GM12874 (cell line): ENCODE results near the gene THSD4.

ENCODE experiments used
- TF ChIP-seq, protein P1 (sequence below): IDR thresholded peaks from 2 replicates; pipeline ENCODE4 v1.5.1; 2011; ENCODE audit warnings: low read depth, mild to moderate bottlenecking, control low read depth, low read length, moderate library complexity; ENCODE audit not compliant: insufficient read depth

Gene THSD4

DNA sequence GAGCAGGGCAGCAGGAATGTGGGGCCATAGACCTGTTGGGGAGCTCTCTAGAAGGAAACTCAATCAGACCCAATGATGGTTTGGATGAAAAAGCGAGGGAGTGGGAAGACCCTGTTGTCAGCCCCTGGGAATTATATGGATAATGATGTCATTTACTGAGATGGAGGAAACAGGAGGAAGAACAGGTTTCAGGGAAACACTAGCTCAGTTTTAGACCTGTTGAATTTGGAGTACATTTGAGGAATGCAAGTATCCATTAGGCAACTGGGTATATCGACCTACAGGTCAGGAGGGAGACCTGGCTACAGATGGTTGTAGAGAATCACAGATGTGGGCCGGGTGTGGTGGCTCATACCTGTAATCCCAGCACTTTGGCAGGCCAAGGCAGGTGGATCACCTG is 428.1 kb downstream of the THSD4 start:
- TF ChIP-seq, protein P1, sequence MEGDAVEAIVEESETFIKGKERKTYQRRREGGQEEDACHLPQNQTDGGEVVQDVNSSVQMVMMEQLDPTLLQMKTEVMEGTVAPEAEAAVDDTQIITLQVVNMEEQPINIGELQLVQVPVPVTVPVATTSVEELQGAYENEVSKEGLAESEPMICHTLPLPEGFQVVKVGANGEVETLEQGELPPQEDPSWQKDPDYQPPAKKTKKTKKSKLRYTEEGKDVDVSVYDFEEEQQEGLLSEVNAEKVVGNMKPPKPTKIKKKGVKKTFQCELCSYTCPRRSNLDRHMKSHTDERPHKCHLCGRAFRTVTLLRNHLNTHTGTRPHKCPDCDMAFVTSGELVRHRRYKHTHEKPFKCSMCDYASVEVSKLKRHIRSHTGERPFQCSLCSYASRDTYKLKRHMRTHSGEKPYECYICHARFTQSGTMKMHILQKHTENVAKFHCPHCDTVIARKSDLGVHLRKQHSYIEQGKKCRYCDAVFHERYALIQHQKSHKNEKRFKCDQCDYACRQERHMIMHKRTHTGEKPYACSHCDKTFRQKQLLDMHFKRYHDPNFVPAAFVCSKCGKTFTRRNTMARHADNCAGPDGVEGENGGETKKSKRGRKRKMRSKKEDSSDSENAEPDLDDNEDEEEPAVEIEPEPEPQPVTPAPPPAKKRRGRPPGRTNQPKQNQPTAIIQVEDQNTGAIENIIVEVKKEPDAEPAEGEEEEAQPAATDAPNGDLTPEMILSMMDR: no peak

DNA sequence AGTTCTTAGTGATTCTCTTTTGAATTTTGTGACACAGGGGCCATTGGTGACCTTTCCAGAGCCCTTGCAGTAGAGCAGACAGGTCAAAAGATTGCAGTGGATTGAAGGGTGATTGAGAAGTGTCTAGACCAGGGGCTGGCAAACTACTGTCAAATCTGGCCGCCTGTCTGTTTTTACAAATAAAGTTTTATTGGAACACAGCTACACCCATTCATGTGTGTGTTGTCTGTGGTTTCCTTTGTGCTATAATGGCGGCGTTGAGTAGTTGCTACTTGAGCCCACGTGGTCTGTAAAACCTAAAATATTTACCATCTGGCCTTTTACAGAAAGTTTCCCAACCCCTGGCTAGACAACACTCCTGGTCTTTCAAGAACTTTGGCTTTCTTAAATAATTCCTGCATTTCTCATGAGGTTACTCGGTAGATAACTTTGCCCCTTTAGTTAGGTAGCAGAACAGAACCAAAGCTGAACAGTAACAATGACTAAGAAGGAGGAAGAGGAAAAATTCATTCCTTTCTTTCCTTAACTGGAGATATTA is 430.0 kb downstream of the THSD4 start:
- TF ChIP-seq, protein P1: no peak

DNA sequence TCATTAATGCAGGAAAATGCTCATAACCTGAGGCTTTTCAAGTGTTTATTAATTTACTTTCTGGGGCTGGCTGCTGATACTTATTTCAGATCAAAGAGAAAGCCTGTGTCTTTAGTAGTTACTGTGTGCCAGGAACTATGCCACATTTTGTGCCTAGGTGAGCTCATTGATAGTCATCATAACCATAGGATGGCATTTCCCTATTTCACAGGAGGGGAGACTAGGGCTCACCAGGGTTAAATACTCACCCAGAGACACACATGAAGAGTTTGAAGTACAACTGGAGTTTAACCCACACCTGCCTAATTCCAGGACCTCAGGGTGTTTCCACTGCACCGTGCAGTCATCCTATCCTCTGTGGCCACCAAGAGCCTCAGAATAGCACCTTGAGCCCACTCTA is 430.7 kb downstream of the THSD4 start:
- TF ChIP-seq, protein P1: no peak

DNA sequence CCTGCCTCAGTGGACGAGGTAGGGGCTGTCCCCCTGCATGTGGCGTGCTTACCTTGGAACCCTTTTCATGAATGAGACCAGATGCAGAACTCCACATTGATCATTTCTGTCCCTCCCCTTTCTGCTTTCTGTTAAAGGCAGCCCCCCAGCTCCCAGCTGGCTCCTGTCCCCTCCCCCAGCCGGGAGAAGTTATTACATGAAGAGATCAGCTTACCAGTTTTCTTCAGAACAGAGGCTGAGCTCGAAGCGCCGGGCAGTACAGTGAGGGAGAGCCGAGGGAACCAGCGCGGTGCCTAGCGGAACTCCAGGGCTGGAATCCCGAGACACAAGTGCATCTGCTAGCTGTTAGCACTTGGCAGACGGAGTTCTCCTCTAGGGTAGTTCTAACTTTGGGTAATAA is 431.7 kb downstream of the THSD4 start:
- TF ChIP-seq, protein P1: no peak

DNA sequence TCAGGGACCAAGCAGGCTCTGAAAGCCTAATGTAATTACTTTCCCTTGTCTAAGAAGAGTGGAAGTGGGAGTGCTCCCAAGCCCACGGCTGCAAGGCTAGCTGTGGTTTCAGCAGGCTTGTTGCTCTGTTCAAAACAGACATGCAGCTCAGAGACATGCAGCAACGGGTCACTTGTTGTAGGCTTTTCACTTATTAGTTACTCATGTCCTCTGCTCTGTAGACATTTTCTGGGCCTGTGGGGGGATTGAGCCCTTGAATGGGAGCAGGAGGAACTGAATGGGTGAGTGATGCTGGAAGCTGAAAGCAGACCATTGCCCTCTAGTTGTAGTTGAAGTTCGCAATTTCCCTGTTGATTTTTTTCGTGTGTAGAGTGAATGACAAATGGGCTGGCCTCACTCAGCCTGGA is 433.1 kb downstream of the THSD4 start:
- TF ChIP-seq, protein P1: no peak

DNA sequence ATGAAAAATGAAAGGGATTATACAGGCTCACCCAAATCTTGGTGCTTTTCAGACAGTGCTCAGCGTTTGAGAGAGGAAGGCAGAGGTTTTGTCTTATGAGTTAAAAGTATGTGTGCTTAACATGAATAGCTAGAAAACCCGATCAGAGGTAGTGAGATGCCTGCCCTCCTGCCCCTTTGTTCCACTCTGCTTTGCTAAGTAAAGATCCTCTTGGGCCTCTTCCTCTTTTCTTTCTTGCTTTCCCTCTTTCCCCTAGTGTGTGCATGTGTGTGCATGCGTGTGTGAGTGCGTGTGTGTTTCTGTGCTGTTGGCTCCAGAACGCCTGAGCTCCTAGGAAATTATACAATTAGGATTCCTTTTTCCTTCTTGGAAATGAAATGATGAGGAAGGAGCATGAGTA is 433.8 kb downstream of the THSD4 start:
- TF ChIP-seq, protein P1: no peak

DNA sequence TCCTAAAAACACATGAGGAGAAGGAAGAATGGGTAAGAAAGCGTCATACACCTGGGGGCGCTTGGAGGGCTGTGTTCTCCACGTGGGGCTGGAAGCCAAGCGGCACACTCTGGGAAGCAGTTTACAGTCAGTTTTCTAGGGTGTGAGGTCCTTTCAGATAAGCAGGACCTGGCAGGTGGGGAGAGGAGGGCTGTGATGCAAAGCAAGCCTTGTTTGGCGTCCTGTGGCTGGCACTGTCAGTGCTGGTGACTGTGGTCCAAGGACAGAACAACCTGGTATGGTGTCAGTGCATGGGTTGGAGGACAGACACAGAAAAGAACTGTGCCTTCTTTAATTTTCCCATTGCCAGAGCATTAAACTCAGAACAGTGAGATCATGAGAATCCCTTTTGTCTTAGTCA is 434.4 kb downstream of the THSD4 start:
- TF ChIP-seq, protein P1: no peak
